ENCODE results near the gene CORO2A.
A peak's percentile ranks its signal among the peaks of the same experiment; 100 is the strongest.
"Not testable (repeated sequence)": the region's sequence is repeated elsewhere in the genome, so short reads cannot be mapped to it uniquely, and the experiment has no call there.

Gene CORO2A

GRCh38 chr9:98120476-98120875 is 72.0 kb downstream of the CORO2A start:
- no peaks in the 10 kb centered on the region for H3K79me1 ChIP-seq (ENCODE audit: low read depth, low read length)
- DNase-seq (ENCODE audit: low spot score) = no peak
- H2AFZ ChIP-seq (ENCODE audit: low read length) = no peak overlapping the region
- no peak overlapping the region for H2AK5ac ChIP-seq (ENCODE audit: low read depth, low read length)
- no peak overlapping the region for H3K9ac ChIP-seq (ENCODE audit: low read depth, low read length, poor library complexity)
- H3K4me2 ChIP-seq (ENCODE audit: insufficient read depth, low read length, poor library complexity, severe bottlenecking) = no peak overlapping the region
- H3K4me1 ChIP-seq (ENCODE audit: control insufficient read depth in 2 of 2, insufficient read depth in 1 of 2, low read depth in 1 of 2, low read length in 2 of 2) = peaks cover 0 to 3% of the 10 kb centered on the region in 2 donors
- H2BK120ac ChIP-seq (ENCODE audit: low read depth, low read length) = no peak overlapping the region
- H3K27me3 ChIP-seq (ENCODE audit: control insufficient read depth in 3 of 3, insufficient read depth in 3 of 3, low read depth in 1 of 3, low read length in 3 of 3) = peaks cover 0 to 45% (median 8%) of the 10 kb centered on the region in 3 experiments
- no peak overlapping the region for H2BK12ac ChIP-seq (ENCODE audit: low read length)
- no peak overlapping the region for H3K4ac ChIP-seq (ENCODE audit: low read length)
- H4K8ac ChIP-seq (ENCODE audit: low read depth, low read length) = no peak overlapping the region
- H3K14ac ChIP-seq (ENCODE audit: low read length) = no peak overlapping the region
- H3K36me3 ChIP-seq (replicated peaks in 1 of 2; ENCODE audit: control insufficient read depth in 2 of 2, insufficient read depth in 2 of 2, low read length in 2 of 2) = no peaks in the 10 kb centered on the region
- no peak overlapping the region for H3K4me3 ChIP-seq (ENCODE audit: low read length in 2 of 2)
- peaks cover 0 to 2% of the 10 kb centered on the region in 2 donors for H3K9me3 ChIP-seq (replicated peaks in 1 of 2; ENCODE audit: control insufficient read depth in 2 of 2, insufficient read depth in 1 of 2, low read depth in 1 of 2, low read length in 2 of 2)
- WGBS, 2 donors (ENCODE audit: extremely low coverage in 2 of 2, insufficient read length in 2 of 2, insufficient replicate concordance in 1 of 2) = no CpG with 5 or more reads among the region's 3 CpGs
- H2BK5ac ChIP-seq (ENCODE audit: low read length) = no peak overlapping the region
- no peak overlapping the region for H3K18ac ChIP-seq (ENCODE audit: low read length)
- H4K91ac ChIP-seq (ENCODE audit: low read depth, low read length, poor library complexity) = no peak overlapping the region
- no peak overlapping the region for H3K23ac ChIP-seq (ENCODE audit: low read depth, low read length, poor library complexity)
- H2BK15ac ChIP-seq (ENCODE audit: low read length) = no peak overlapping the region
- H3K27ac ChIP-seq (replicated peaks; ENCODE audit: low read length) = no peak overlapping the region

GRCh38 chr9:98118640-98119601 is 73.5 kb downstream of the CORO2A start, which contains the start of gene TRIM14:
TSS of gene TRIM14 (minus strand) at chr9:98119222. CDS start at chr9:98119188, 34 bp downstream.
- H3K27ac ChIP-seq (replicated peaks; ENCODE audit: low read length) = no peak within 1 kb of the TSS
- DNase-seq (ENCODE audit: low spot score) = peak; percentile 32
- WGBS, 2 donors (ENCODE audit: extremely low coverage in 2 of 2, insufficient read length in 2 of 2, insufficient replicate concordance in 1 of 2) = no CpG with 5 or more reads among the region's 71 CpGs

GRCh38 chr9:98117984-98118639 is 74.3 kb downstream of the CORO2A start:
- Histone ChIP-seq H4K8ac (ENCODE audit: low read depth, low read length) (no peak overlapping the region), H2AFZ (ENCODE audit: low read length) (peak overlapping the region; percentile 85), H3K27me3 (ENCODE audit: control insufficient read depth in 3 of 3, insufficient read depth in 3 of 3, low read depth in 1 of 3, low read length in 3 of 3) (peaks cover 0 to 45% (median 8%) of the 10 kb centered on the region in 3 experiments), H3K36me3 (replicated peaks in 1 of 2; ENCODE audit: control insufficient read depth in 2 of 2, insufficient read depth in 2 of 2, low read length in 2 of 2) (no peaks in the 10 kb centered on the region), H2BK15ac (ENCODE audit: low read length) (no peak overlapping the region), H3K14ac (ENCODE audit: low read length) (no peak overlapping the region), H2BK120ac (ENCODE audit: low read depth, low read length) (no peak overlapping the region), H3K27ac (replicated peaks; ENCODE audit: low read length) (no peak overlapping the region), H3K9me3 (replicated peaks in 1 of 2; ENCODE audit: control insufficient read depth in 2 of 2, insufficient read depth in 1 of 2, low read depth in 1 of 2, low read length in 2 of 2) (peaks cover 0 to 2% of the 10 kb centered on the region in 2 donors), H3K18ac (ENCODE audit: low read length) (no peak overlapping the region), H3K79me1 (ENCODE audit: low read depth, low read length) (no peaks in the 10 kb centered on the region), H3K4me2 (ENCODE audit: insufficient read depth, low read length, poor library complexity, severe bottlenecking) (no peak overlapping the region), H3K9ac (ENCODE audit: low read depth, low read length, poor library complexity) (no peak overlapping the region), H2BK5ac (ENCODE audit: low read length) (no peak overlapping the region), H3K4me1 (ENCODE audit: control insufficient read depth in 2 of 2, insufficient read depth in 1 of 2, low read depth in 1 of 2, low read length in 2 of 2) (peaks cover 0 to 3% of the 10 kb centered on the region in 2 donors), H3K23ac (ENCODE audit: low read depth, low read length, poor library complexity) (no peak overlapping the region), H2AK5ac (ENCODE audit: low read depth, low read length) (no peak overlapping the region), H3K4me3 (ENCODE audit: low read length in 2 of 2) (peak overlapping the region in 1 of 2 donors; percentile 15), H4K91ac (ENCODE audit: low read depth, low read length, poor library complexity) (no peak overlapping the region), H3K4ac (ENCODE audit: low read length) (no peak overlapping the region), H2BK12ac (ENCODE audit: low read length) (no peak overlapping the region)
- DNase-seq (ENCODE audit: low spot score) = no peak
- WGBS, 2 donors (ENCODE audit: extremely low coverage in 2 of 2, insufficient read length in 2 of 2, insufficient replicate concordance in 1 of 2) = no CpG with 5 or more reads among the region's 5 CpGs

More at GRCh38 chr9:98118640-98119601, 73.5 kb downstream of the CORO2A start, which contains the start of gene TRIM14:
- Histone ChIP-seq H3K36me3 (replicated peaks in 1 of 2; ENCODE audit: control insufficient read depth in 2 of 2, insufficient read depth in 2 of 2, low read length in 2 of 2) (no peaks in the 10 kb centered on the region), H4K91ac (ENCODE audit: low read depth, low read length, poor library complexity) (no peak within 1 kb of the TSS), H3K79me1 (ENCODE audit: low read depth, low read length) (no peaks in the 10 kb centered on the region), H2AFZ (ENCODE audit: low read length) (peak within 1 kb of the TSS; percentile 85), H3K4me1 (ENCODE audit: control insufficient read depth in 2 of 2, insufficient read depth in 1 of 2, low read depth in 1 of 2, low read length in 2 of 2) (peaks cover 0 to 3% of the 10 kb centered on the region in 2 donors), H3K27me3 (ENCODE audit: control insufficient read depth in 3 of 3, insufficient read depth in 3 of 3, low read depth in 1 of 3, low read length in 3 of 3) (peaks cover 0 to 45% (median 8%) of the 10 kb centered on the region in 3 experiments), H4K8ac (ENCODE audit: low read depth, low read length) (no peak within 1 kb of the TSS), H3K9ac (ENCODE audit: low read depth, low read length, poor library complexity) (peak within 1 kb of the TSS; percentile 80), H2BK5ac (ENCODE audit: low read length) (no peak within 1 kb of the TSS), H2BK15ac (ENCODE audit: low read length) (no peak within 1 kb of the TSS), H2BK120ac (ENCODE audit: low read depth, low read length) (peak within 1 kb of the TSS; percentile 37), H3K14ac (ENCODE audit: low read length) (no peak within 1 kb of the TSS), H3K18ac (ENCODE audit: low read length) (peak within 1 kb of the TSS; percentile 95), H3K23ac (ENCODE audit: low read depth, low read length, poor library complexity) (peak within 1 kb of the TSS; percentile 69), H3K4ac (ENCODE audit: low read length) (no peak within 1 kb of the TSS), H3K9me3 (replicated peaks in 1 of 2; ENCODE audit: control insufficient read depth in 2 of 2, insufficient read depth in 1 of 2, low read depth in 1 of 2, low read length in 2 of 2) (peaks cover 0 to 2% of the 10 kb centered on the region in 2 donors), H3K4me2 (ENCODE audit: insufficient read depth, low read length, poor library complexity, severe bottlenecking) (peak within 1 kb of the TSS; percentile 90), H2BK12ac (ENCODE audit: low read length) (peak within 1 kb of the TSS; percentile 65), H2AK5ac (ENCODE audit: low read depth, low read length) (no peak within 1 kb of the TSS), H3K4me3 (ENCODE audit: low read length in 2 of 2) (peak within 1 kb of the TSS; percentile 24 to 79)

- H3K36me3 ChIP-seq (replicated peaks in 1 of 2; ENCODE audit: control insufficient read depth in 2 of 2, insufficient read depth in 2 of 2, low read length in 2 of 2); DNase-seq (ENCODE audit: low spot score); H3K4me3 ChIP-seq (ENCODE audit: low read length in 2 of 2); H3K23ac ChIP-seq (ENCODE audit: low read depth, low read length, poor library complexity); H3K79me1 ChIP-seq (ENCODE audit: low read depth, low read length); H3K9ac ChIP-seq (ENCODE audit: low read depth, low read length, poor library complexity); H3K14ac ChIP-seq (ENCODE audit: low read length); H2AK5ac ChIP-seq (ENCODE audit: low read depth, low read length); H2BK15ac ChIP-seq (ENCODE audit: low read length); H2BK5ac ChIP-seq (ENCODE audit: low read length); H4K91ac ChIP-seq (ENCODE audit: low read depth, low read length, poor library complexity); H2BK120ac ChIP-seq (ENCODE audit: low read depth, low read length); H3K9me3 ChIP-seq (replicated peaks in 1 of 2; ENCODE audit: control insufficient read depth in 2 of 2, insufficient read depth in 1 of 2, low read depth in 1 of 2, low read length in 2 of 2); H3K27ac ChIP-seq (replicated peaks; ENCODE audit: low read length); H4K8ac ChIP-seq (ENCODE audit: low read depth, low read length); H3K4ac ChIP-seq (ENCODE audit: low read length); H3K4me2 ChIP-seq (ENCODE audit: insufficient read depth, low read length, poor library complexity, severe bottlenecking); H3K4me1 ChIP-seq (ENCODE audit: control insufficient read depth in 2 of 2, insufficient read depth in 1 of 2, low read depth in 1 of 2, low read length in 2 of 2); H3K18ac ChIP-seq (ENCODE audit: low read length); H2BK12ac ChIP-seq (ENCODE audit: low read length); H2AFZ ChIP-seq (ENCODE audit: low read length): not testable (repeated sequence)
- no CpG with 5 or more reads among the region's 6 CpGs for WGBS, 2 donors (ENCODE audit: extremely low coverage in 2 of 2, insufficient read length in 2 of 2, insufficient replicate concordance in 1 of 2)
- peaks cover 0 to 36% (median 8%) of the 10 kb centered on the region in 3 experiments for H3K27me3 ChIP-seq (ENCODE audit: control insufficient read depth in 3 of 3, insufficient read depth in 3 of 3, low read depth in 1 of 3, low read length in 3 of 3)
Measured at GRCh38 chr9:98117097-98117496, 75.3 kb downstream of the CORO2A start.
